Adrenal gland (tissue), 12 donors: ENCODE data around the gene EHBP1L1. TPM values are rescaled to one million over a fixed set of nuclear protein-coding genes. Genes with fewer than 3 reads are reported as not detected.

ENCODE experiments used
- DNase-seq, 7 donors: peaks; one replicate each; pipeline ENCODE4 v3.0.0-alpha.2; 2019 to 2020
- H3K27ac ChIP-seq, 5 donors: fragments of 200-600 bp; sonication (generic) in 4 of 5; 1 replicate in 3 of 5; 2 replicates in 2 of 5; pipeline versions ENCODE4 v1.5.1 to v1.8.0; 2016 to 2020; ENCODE audit warnings: mild to moderate bottlenecking in 1 of 5
- H3K27me3 ChIP-seq: fragments of 200-600 bp; 2 replicates; pipeline ENCODE4 v1.8.0; 2021
- H3K36me3 ChIP-seq, 2 donors: fragments of 200-600 bp; replicated peaks in 1 of 2; 1 replicate in 1 of 2; 2 replicates in 1 of 2; pipeline versions ENCODE4 v1.5.1 to v1.8.0; 2018 to 2022
- H3K4me1 ChIP-seq, 2 donors: fragments of 200-600 bp; replicated peaks in 1 of 2; 1 replicate in 1 of 2; 2 replicates in 1 of 2; pipeline versions ENCODE4 v1.5.1 to v1.8.0; 2018 to 2021
- H3K4me3 ChIP-seq, 4 donors: fragments of 200-600 bp; sonication (generic) in 3 of 4; one replicate each; pipeline ENCODE4 v1.5.1; 2016 to 2018
- H3K9me3 ChIP-seq, 3 donors: fragments of 200-600 bp; sonication (generic) in 1 of 3; replicated peaks in 1 of 3; 1 replicate in 2 of 3; 2 replicates in 1 of 3; pipeline versions ENCODE4 v1.5.1 to v1.8.0; 2016 to 2021
- CTCF ChIP-seq, 6 experiments: fragments of 450-650 bp in 4 of 6; fragments of 200-600 bp in 2 of 6; sonication (generic) in 1 of 6; IDR thresholded peaks; 1 replicate in 5 of 6; 2 replicates in 1 of 6; pipeline versions ENCODE4 v1.5.1 to v1.8.0; 2016 to 2021; ENCODE audit warnings: antibody characterized with exemption in 6 of 6, mild to moderate bottlenecking in 2 of 6, moderate library complexity in 1 of 6
- POLR2A ChIP-seq, 2 donors: fragments of 450-650 bp; IDR thresholded peaks; one replicate each; pipeline ENCODE4 v1.6.1; 2017; ENCODE audit warnings: antibody characterized with exemption in 2 of 2, mild to moderate bottlenecking in 2 of 2, moderate library complexity in 1 of 2
- WGBS, 4 donors: extraction: QIAGEN DNeasy Blood & Tissue Kit in 2 of 4; methylation state at CpG; one replicate each; pipeline versions ENCODE4 v1.1.5 to v1.1.7; 2013 to 2017; 5-methylcytosine and 5-hydroxymethylcytosine counted together
- intact Hi-C, 2 donors: fragments of 100-400 bp; cut with DNase I; formaldehyde crosslinking; loops; one replicate each; pipeline versions ENCODE4 v1.14.1 to v1.15.0; 2022 to 2023
- polyA plus RNA-seq, 3 donors: library from polyadenylated mRNA; stranded (reverse); fragments of 200-250 nt in 2 of 3; fragments of 350-450 nt in 1 of 3; fragmentation: Illumina TruSeq in 1 of 3; extraction: RNeasy Lipid Tissue Mini Kit (QIAGEN cat#74804) in 1 of 3; gene quantifications; one replicate each; pipeline ENCODE4 v1.2.3, GENCODE V29; 2013 to 2014
- total RNA-seq, 9 donors: library from RNA; depleted of rRNA in 4 of 9; stranded (reverse); fragments of >200 nt in 4 of 9; fragments of 120-200 nt in 1 of 9; fragmentation: NEBNext Ultra II Directional in 1 of 9; extraction: Animal tissue kit (Norgen Biotek cat#: 25700) in 1 of 9; gene quantifications; one replicate each; pipeline versions ENCODE4 v1.1.0 to v1.2.4, GENCODE V29; 2013 to 2023
- donor health status: healthy with polysubstance abuse.
- donor health status: Bipolar disorder and iron deficiency.
- donor health status: DM: yes; HTN: yes; CAD: no.
- donor health status: DM: no; HTN: no; CAD: no.
- donor health status: DM: no; HTN: no; CAD: no.
- donor health status: DM: yes; HTN: yes; CAD: no.

The EHBP1L1 gene
- total and polyA plus RNA-seq, 12 donors = 8.7 to 68.0 (median 34.5) TPM

DNA sequence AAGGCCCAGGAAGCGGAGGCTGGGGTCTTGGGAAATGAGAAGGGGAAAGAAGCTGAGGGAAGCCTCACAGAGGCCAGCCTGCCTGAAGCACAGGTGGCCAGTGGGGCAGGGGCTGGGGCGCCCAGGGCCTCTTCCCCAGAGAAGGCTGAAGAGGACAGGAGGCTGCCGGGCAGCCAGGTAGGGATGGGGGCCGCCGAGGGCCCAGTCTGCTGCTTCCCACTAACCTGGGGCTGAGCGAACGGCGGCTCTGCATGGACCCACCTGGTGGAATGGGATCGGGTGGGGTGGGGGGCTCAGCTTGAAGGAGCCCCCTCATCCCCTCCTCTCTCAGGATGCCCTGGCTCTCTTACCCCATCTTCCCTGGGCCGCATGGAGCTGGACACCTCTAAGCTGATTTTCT, 7.7 kb downstream of the EHBP1L1 start:
- 86 to 94% (median 90%) methylated on average over 8 to 10 of the region's 10 CpGs for WGBS, 4 donors
- intact Hi-C loops = no loop called here
- no peaks in the 10 kb centered on the region for H3K27me3 ChIP-seq
- H3K4me3 ChIP-seq = no peak overlapping the region
- no peak for DNase-seq
- peaks cover 0 to 34% of the 10 kb centered on the region in 2 donors for H3K4me1 ChIP-seq
- H3K36me3 ChIP-seq = peaks cover 0 to 27% of the 10 kb centered on the region in 2 donors
- H3K27ac ChIP-seq = no peak overlapping the region
- TF ChIP-seq POLR2A (IDR thresholded peaks at IDR 0.05) (no peak), CTCF (IDR thresholded peaks at IDR 0.05) (no peak)
- H3K9me3 ChIP-seq = no peaks in the 10 kb centered on the region

DNA sequence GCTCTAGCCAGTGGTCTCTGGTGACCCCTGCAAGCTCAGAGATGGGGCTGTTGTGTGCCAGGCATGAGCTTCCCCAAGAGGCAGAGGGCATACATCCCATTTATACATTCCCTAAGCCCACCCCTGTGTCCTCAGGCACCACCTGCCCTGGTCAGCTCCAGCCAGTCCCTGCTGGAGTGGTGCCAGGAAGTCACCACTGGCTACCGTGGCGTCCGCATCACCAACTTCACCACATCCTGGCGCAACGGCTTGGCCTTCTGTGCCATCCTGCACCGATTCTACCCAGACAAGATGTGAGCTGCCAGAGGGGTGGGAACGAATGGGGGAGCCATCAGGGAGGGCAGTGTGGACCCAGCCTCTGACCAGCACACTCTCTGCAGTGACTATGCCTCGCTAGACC, 8.3 kb downstream of the EHBP1L1 start:
- WGBS, 4 donors = 82 to 88% (median 84%) methylated on average over 5 to 8 of the region's 8 CpGs

GRCh38 chr11:65584723-65585171, 8.9 kb downstream of the EHBP1L1 start:
- DNase-seq = peak in 1 of 7 donors; percentile 76
- TF ChIP-seq CTCF (IDR thresholded peaks at IDR 0.05) = no peak
- no peak for TF ChIP-seq POLR2A (IDR thresholded peaks at IDR 0.05)
- intact Hi-C loops = no loop called here
- Histone ChIP-seq H3K27me3 (no peaks in the 10 kb centered on the region), H3K27ac (no peak overlapping the region), H3K4me3 (no peak overlapping the region), H3K36me3 (peaks cover 0 to 23% of the 10 kb centered on the region in 2 donors), H3K4me1 (peaks cover 0 to 35% of the 10 kb centered on the region in 2 donors), H3K9me3 (no peaks in the 10 kb centered on the region)
- WGBS, 4 donors = 41 to 55% (median 44%) methylated on average over 16 to 46 of the region's 46 CpGs

More for the DNA sequence above, 8.3 kb downstream of the EHBP1L1 start:
- H3K4me3 ChIP-seq = no peak overlapping the region
- peak in 1 of 7 donors; percentile 71 for DNase-seq
- TF ChIP-seq POLR2A (IDR thresholded peaks at IDR 0.05) = no peak
- no peak for TF ChIP-seq CTCF (IDR thresholded peaks at IDR 0.05)
- H3K27ac ChIP-seq = no peak overlapping the region
- peaks cover 0 to 35% of the 10 kb centered on the region in 2 donors for H3K4me1 ChIP-seq
- no peaks in the 10 kb centered on the region for H3K27me3 ChIP-seq
- no peaks in the 10 kb centered on the region for H3K9me3 ChIP-seq
- intact Hi-C loops = no loop called here
- H3K36me3 ChIP-seq = peaks cover 0 to 27% of the 10 kb centered on the region in 2 donors

- Histone ChIP-seq H3K27me3 (no peaks in the 10 kb centered on the region), H3K4me1 (peaks cover 0 to 35% of the 10 kb centered on the region in 2 donors), H3K36me3 (peaks cover 0 to 21% of the 10 kb centered on the region in 2 donors), H3K4me3 (no peak overlapping the region), H3K27ac (peak overlapping the region in 1 of 5 donors; percentile 24), H3K9me3 (no peaks in the 10 kb centered on the region)
- no peak for DNase-seq
- TF ChIP-seq POLR2A (IDR thresholded peaks at IDR 0.05) = no peak
- no peak for TF ChIP-seq CTCF (IDR thresholded peaks at IDR 0.05)
- 50 to 71% (median 61%) methylated on average over 8 to 51 of the region's 51 CpGs for WGBS, 4 donors
- intact Hi-C loops = no loop called here
Observed at GRCh38 chr11:65585396-65586246, 9.8 kb downstream of the EHBP1L1 start.
